NCI-H748 (cell line): ENCODE results near the gene CFAP161.

Experiments
- DNase-seq: peaks from one replicate; lab custom pipeline; 2025; ENCODE audit not compliant: unreplicated experiment; lab: John Stamatoyannopoulos, UW

The CFAP161 gene, protein sequence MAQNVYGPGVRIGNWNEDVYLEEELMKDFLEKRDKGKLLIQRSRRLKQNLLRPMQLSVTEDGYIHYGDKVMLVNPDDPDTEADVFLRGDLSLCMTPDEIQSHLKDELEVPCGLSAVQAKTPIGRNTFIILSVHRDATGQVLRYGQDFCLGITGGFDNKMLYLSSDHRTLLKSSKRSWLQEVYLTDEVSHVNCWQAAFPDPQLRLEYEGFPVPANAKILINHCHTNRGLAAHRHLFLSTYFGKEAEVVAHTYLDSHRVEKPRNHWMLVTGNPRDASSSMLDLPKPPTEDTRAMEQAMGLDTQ

DNA sequence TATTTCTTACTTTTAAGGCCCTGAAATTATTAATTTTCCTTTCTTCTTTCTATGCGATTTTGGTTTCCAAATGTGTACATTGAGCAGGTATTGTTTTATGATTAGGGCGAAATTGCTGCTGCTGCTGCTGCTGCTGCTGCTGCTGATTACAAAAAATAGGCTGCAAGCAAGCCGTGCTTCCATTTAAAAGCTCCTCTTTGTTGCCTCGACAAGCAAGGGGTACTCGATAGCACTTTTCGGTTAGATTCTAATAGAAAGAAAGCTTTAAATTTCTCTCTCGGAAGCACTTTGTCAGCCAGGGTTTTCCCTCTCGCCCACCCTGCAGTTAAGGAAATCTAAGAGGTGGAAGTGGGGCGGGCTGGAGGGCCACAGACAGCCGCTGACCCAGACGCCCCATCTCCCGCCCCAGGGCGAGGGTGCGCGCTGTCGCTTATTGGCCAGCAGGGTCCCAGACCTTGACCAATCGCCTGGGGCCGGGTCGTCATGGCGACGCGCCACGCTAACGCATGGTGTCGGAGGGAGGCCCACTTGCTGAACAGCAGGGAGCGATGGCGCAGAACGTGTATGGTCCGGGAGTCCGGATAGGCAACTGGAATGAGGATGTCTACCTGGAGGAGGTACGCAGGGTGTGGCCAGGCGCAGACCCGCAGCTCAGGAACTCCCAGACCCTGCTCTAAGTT is at the start of gene CFAP161:
Gene CFAP161 (plus strand): TSS at position 489 of the 680 bp plus-strand sequence. CDS start 60 bp downstream, at position 549.
- DNase-seq: peak; percentile 93

DNA sequence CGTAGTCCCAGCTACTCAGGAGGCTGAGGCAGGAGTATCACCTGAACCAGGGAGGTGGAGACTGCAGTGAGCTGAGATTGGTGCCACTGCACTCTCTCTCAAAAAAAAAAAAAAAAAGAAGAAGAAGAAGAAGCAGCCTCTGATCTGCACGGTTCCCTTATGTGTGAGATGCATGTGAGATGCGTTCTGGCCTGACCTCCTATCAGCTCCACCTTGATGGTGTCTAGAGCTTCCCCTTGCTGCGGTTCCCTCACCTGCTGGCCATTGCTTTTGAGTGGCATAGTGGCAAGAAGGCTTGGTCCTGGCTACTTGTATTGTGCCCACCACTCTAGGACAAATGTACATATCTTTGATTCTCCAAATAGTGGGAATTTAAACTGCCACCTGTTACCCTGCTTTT is 49.4 kb upstream of the CFAP161 start:
- no peak for DNase-seq

DNA sequence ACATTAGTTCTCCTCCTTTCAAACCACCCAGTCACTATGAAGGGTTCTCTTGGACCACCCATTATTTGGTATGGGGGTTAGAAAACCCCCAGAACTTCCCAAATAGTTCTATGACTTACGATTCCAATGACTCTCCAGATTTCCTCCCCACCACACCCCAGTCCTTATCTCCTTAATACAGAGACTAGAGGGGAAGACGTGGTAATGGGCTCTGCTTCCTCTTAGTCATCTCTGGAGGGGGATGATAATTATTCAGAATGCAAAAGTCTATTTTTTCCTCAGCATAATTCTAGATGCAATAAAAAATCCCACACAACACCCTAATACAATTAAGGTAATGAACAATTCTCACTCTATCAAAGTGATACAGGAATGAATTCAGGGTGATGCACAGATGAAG is 48.9 kb upstream of the CFAP161 start:
- DNase-seq: no peak

DNA sequence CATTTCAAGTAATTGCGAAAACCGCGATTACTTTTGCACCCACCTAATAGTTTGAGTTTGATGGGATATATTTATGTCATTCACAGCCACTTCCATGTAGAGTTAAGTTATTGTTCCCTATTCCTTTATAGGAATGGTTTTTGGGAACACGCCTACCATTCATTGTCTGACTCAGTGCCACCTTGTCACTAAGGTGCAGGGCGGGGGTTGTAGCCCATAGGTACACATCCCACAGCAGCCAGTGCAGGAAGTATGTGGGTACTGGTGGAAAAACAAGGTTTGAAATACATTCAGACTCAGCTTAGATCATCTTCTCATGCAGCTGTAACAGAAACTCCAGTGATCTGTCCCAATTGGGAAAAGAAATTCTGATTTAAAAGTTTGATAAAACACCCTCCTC is 48.2 kb upstream of the CFAP161 start:
- DNase-seq: no peak

DNA sequence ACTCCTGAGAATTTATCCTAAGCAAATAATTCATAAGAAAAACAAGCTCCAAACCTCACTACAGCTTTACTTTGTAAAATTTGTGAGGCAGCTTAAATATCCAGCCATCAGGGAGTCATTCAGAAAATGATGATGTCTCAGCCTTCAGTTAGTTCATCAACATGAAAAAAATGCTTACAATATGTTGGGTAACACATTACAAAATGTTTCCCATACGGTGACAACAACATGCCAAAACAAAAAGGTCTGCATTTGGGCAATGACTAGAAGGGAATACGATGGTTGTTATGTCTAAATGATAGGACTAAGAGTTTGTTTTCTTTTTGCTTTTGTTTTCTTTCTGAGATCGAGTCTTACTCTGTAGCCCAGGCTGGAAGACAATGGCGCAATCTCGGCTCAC is 47.0 kb upstream of the CFAP161 start:
- no peak for DNase-seq

DNA sequence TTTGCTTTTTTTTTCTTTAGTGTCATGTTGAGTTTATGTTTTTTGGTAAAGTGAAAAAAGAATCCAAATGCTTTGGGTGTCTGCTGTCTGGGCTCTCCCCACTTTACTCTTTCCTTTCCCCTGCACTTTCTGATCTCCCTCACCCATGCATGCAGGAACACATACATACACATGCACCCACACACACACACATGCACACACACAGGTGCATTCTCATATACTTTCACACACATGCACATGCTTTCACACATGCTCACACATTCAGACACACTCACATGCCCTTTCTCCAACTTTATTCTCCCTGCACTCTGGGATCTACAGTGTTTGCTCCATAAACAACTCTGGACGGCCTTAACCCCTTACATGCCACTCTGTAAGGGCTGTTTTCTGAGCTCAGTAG is 46.4 kb upstream of the CFAP161 start:
- DNase-seq: no peak

DNA sequence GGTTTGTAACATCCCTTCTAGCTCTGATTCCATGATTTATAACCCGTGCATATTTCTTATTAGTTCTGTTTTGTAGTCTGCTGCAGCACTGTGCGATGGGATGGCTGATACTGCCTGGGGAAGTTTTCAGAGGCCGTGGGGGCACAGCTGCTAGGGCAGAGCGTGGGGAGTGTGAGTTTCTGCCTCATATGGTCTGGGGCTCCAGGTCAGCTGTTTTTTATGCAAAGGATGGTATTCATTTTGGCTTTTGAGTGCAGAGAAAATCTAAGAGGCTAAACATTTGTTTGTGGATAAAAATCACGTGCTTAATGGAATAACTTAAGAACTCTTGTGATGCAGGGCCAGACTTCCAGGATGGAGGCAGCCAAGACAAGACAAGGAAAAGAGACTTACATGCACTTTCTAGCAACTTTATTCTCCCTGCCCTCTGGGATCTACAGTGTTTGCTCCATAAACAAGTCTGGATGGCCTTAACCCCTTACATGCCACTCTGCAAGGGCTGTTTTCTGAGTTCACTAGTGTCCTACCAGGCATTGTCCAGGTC is 45.5 kb upstream of the CFAP161 start:
- no peak for DNase-seq

DNA sequence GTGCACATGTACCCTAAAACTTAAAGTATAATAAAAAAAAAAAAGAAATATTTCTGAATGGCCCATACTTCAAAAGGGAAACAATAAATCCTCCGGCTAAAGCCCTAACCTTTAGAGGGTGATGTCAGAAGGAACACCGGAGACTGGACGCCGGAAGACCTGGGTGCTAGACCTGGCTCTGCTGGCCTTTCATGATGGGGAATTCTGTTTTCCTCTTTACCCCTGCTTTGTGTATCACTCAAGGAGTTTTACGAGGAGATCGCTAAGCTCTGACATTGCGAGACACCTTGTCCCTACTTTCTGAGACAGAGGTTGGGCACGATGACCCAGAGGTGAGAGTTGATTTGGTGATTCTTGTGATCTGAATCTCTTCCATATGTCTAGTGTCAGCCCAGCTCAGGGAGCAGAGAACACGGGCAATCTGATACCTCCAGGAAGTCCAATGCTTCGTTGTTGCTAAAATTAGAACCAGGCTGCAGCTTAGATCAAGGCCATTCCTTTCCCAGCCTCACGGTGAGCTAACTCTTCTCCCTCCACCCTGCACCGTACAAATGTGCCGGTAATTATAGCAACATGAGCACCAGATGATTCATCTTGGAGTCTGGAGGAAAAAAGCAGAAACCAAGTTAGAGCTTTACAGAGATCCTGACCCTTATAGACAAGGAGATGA is 42.0 kb upstream of the CFAP161 start:
- DNase-seq: no peak

DNA sequence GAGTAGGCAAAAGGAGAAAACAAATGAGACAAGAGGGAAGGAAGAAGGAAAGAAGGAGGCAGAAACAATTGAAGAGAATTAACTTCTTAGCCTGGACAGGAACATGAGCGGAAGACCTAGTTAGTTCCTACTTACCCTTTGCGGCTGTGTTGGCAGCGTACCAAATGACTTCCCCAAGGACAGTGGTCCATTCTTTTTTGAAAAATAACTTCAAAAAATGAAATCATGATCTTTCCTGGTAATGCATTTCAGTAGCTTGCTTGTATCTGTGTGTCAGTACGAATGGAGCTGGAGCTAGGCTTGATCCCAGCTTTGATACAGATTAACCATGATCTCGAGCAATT is 41.5 kb upstream of the CFAP161 start:
- DNase-seq: no peak

DNA sequence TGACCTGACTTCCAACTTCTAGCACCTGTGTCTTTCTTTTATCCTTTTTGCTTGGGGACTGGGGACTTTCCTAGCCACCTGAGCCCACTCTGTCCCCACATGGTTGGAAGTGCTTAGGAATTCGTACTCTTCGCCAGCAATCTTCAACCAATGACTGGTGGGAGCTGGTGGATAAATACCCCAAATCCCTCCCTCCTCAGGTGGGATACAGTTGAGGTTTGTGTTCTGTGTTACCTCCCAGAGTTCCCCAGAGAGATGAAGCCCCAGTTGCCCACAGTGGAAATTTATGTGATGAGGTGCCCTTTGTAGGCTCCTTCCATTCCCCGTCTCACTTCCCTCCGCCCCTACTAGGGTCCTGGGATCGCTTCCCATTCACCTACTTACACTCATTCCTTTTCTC is 40.1 kb upstream of the CFAP161 start:
- DNase-seq: no peak

DNA sequence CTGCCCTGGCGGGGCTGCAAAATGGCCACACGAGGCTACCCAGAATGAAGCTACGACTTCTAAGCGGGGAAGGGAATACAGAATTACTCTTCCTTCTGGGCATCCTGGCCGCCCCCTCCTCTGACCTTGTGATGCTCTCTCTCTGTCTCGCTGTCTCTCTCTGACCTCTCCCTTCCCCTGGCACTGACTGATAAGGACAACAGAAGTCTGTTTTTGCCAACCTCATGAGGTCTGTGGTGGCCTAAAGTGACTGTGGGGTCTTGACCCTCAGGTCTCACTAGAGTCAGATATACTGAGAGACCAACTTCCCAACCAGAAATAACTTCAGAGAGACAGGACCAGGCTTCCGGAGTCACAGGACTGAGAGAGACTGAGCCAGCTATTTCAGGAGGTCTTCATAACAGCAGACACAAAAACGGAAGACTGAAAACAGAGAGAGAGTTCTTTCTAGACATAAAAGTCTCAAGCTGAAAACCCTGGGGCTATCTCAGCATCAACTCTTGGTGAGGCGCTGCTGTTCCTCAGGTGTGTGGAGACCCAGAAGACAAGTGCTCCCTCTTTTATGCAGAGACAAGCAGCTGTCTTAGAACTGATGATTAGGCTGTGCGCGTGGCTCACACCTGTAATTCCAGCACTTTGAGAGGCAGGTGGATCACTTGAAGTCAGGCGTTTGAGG is 38.2 kb upstream of the CFAP161 start:
- no peak for DNase-seq

DNA sequence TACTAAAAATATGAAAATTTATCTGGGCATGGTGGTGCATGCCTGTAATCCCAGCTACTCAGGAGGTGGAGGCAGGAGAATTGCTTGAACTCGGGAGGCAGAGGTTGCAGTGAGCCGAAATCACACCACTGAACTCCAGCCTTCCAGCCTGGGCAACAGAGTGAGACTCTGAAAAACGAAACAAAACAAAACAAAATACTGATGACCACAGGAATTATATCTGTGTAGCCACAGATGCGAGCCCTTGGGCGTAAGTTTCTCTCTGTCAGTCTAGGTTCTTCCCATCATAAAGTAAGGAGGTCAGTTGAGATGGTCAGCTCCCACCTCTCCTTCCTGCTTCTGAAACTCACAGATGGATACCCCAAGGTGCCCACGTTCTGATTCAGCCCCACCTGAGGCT is 37.7 kb upstream of the CFAP161 start:
- DNase-seq: no peak

DNA sequence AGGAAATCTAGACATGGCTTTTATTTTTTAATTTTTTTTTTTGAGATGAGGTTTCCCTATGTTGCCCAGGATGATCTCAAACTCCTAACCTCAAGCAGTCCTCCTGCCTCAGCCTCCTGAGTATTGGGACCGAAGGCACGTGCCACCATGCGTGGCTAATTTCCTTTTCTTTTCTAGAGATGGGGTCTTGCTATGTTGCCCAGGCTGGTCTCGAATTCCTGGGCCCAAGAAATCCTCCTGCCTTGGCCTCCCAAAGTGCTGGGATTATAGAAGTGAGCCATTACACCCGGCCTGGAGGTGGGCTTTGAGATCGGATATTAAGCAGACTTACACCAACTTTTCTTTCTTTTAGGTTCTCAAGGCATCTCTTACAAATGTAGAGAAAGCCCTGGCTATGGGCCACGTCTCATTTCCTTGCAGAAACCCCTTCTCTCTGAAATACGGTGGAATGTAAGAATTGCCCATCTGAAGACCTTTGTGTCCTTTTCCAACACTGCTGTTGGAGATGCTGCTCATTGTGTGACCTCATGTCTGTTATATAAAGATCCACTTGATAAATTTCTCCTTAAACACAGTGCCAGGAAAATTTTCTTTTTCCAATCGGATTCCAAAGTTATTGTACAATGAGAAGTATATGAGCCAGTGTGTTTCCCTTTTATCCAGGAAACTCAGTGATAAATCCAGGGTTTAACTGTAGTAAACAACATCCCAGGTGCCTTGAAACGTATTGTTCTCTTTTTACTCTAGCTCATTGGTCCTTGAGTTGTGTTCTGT is 36.8 kb upstream of the CFAP161 start:
- DNase-seq: no peak

DNA sequence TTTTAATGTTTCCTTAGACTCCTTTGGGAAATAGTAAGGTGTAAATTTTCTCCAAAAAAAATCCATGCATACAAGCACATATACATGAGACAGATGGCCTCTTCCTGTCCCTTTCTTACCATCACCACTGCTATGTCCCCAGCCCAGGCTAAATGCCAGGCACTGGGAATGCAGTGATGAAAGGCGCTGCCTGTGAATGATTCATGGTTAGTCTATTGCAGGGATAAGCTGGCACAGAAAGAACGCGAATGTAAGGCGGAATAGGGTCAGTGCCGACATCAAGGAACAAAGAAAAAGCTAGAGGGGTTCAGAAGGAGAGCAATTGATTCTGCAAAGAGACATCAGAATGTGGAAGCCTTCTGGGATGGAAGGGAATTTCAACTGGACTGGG is 36.2 kb upstream of the CFAP161 start:
- no peak for DNase-seq

DNA sequence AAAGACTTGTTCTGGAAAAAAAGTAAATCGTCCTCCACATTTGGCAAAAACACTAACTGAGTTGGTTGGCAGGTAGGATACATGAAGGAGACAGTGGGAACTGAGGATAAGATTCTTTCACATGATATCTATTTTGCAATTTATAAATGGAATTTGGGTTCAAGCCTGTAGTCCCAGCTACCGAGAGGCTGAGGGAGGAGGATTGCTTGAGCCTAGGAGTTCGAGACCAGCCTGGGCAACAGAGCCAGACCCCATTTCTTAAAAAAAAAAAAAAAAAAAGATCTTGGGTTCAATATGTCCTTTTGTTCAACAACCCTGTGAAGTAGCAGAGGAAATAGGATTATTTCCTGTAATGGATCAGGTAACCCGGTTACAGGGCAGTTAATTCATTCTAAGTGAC is 35.7 kb upstream of the CFAP161 start:
- no peak for DNase-seq

DNA sequence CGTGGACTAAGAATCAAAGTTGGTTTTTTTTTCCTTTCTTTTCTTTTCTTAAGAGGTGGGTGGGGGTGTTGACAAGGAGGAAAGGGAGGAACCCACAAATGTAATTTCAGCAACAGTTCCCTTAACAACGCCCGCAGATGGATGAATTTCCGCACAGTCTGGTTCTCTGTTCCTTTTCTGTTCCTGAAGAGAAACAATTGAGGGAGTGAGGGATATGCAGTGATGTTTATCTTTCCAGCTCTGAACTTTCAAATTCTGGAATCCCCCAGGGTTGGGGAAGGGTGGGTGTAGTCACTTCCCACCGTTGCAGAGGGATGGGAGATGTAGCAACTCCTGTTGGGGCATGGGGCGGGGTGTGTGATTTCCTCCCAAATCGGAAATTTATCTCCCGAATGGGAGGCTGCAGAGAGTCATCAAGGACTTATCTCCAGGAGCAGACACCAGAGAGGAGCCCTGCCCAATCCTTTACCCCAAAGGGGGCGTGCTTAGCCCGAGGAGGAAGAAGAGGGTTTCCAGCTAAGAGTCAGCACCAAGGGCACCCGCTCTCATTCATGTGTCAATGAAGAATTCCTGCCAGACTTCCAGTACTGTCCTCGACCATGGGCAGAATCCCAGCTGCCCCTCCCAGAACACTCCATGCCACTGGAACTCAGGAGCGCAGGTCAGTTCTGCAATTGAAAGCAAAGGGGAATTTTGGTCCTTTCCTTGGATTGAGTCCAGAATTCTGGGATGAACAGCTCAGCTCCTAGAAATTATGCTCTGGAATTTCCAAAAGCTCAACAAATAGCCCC is 35.0 kb upstream of the CFAP161 start:
- DNase-seq: no peak

DNA sequence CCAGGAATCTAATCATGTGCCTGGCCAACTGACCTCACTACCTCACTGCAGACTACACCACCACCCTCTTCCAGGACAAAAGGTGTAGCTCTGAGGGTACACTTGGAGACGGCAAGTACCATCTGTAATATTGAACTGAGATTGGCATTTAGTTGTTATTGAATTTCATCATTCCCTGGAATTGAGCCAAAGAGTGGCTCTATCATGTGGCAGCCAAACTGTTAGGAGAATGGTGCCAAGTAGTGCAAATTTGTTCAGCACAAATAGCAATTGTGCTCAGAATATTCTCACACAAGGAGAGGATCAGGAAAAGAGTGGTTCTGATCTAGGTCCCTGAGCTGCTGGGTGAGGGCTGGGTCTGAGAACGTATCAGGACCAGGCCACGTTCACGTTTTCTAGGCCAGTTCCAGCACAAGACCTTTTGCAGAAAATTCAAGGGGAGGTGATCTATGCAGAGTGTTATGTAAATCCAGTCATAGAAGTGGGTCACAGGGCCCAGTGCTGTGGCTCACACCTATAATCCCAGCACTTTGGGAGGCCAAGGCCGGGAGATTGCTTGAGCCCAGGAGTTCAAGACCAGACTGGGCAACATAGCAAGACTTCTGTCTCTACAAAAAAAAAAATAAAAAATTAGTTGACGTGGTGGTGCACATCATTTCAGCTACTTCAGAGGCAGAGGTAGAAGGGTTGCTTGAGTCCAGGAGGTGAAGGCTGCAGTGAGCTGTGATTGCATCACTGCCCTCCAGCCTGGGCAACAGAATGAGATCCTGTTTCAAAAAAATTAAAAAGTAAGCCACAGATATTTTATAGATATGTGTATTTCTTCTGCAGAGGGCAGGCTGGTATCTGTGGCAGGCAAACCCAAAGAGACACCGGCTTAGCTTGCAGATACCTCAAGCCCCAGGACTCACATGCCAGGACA is 31.9 kb upstream of the CFAP161 start:
- DNase-seq: no peak

DNA sequence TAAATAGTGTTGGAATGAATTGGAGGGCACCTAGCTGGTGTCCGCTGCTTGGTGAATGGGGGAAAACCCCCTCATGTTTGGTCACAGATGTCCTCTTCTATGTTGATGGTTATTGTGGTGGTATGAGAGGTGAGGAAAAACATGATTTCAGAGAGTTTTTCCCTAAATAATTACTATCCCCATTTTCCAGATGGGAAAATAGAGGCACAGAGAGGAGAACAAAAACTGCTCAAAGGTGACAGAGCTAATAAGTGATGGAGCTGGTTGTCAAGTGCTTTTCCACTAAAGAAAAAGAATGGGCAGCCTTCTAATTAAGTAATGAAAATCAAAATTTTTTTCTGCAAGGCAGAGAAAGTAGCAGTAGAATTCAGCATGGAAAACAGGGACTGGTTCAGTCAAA is 30.2 kb upstream of the CFAP161 start:
- no peak for DNase-seq

DNA sequence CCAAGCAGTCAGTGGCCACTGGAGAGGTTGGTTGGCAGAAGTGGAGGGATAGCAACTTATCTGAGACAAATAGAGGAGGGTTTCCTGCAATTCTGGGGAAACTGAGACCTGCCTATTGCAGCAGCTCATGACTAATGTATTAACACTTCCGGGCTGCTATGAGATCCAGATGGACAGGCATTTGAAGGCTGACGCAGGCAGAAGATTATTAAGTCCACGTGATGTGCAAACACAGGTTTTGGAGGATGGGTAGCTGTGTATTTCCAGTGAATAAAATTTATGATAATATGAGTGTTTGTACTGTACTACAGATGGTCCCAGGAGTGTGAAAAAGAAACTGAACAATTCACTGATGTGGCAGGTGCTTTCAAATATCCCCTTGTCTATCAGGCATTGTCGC is 28.5 kb upstream of the CFAP161 start:
- DNase-seq: peak; percentile 1
